OCI-LY3 (cell line): ENCODE results near the gene DIP2C.

Experiments used
- EZH2phosphoT487 ChIP-seq: fragments of 200-600 bp; shearing (Covaris generic); IDR thresholded peaks from 2 replicates; pipeline ENCODE4 v1.6.1; 2018; ENCODE audit warnings: antibody characterized with exemption, mixed run types, low read depth
- TF ChIP-seq, protein P1 (sequence below): fragments of 200-600, 300-600 bp; sonication (generic); IDR thresholded peaks from 2 replicates; pipeline ENCODE4 v1.5.1; 2014; ENCODE audit warnings: antibody characterized with exemption, low read length, low read depth

GRCh38 chr10:469947-470338 lies 219.5 kb downstream of the DIP2C start:
- TF ChIP-seq, protein P1, sequence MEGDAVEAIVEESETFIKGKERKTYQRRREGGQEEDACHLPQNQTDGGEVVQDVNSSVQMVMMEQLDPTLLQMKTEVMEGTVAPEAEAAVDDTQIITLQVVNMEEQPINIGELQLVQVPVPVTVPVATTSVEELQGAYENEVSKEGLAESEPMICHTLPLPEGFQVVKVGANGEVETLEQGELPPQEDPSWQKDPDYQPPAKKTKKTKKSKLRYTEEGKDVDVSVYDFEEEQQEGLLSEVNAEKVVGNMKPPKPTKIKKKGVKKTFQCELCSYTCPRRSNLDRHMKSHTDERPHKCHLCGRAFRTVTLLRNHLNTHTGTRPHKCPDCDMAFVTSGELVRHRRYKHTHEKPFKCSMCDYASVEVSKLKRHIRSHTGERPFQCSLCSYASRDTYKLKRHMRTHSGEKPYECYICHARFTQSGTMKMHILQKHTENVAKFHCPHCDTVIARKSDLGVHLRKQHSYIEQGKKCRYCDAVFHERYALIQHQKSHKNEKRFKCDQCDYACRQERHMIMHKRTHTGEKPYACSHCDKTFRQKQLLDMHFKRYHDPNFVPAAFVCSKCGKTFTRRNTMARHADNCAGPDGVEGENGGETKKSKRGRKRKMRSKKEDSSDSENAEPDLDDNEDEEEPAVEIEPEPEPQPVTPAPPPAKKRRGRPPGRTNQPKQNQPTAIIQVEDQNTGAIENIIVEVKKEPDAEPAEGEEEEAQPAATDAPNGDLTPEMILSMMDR = no peak
- TF ChIP-seq EZH2phosphoT487 = no peak
